GM12892 (cell line): ENCODE data around the gene KAT8.

Experiments used
- POLR2A ChIP-seq: IDR thresholded peaks from 2 replicates; pipeline ENCODE4 v1.6.1; 2011; ENCODE audit warnings: low read depth, low read length, control low read depth
- TAF1 ChIP-seq: IDR thresholded peaks from 2 replicates; pipeline ENCODE4 v1.6.1; 2011; ENCODE audit warnings: low read depth, mild to moderate bottlenecking, control low read depth, low read length, borderline replicate concordance

DNA sequence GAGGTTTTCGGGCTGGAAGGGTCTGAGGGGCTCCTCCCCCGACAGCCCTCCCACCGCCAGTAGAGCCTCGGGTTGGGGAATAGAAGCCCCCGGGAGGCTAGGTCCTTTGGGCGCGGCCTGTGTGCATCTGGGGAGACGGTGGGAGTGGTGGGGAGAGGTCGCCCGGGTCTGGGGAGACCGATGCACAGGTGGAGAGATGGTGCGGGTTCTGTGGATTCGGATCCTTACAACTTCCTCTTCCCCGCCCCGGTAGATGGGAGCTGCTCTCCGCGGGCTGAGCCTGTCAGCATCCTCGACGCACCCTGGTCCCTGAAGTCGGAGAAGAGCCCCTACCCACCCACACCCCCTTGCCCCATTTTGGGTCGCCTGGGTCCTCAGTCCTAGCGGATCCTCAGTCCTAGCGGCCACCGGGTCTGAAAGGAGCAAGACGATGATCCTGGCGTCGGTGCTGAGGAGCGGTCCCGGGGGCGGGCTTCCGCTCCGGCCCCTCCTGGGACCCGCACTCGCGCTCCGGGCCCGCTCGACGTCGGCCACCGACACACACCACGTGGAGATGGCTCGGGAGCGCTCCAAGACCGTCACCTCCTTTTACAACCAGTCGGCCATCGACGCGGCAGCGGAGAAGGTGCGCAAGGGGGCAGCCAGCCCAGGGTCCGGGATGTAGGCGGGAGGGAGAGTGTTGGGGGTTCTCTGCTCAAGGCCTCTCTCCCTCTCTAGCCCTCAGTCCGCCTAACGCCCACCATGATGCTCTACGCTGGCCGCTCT, 8.5 kb upstream of the KAT8 start:
- no peak for TF ChIP-seq TAF1
- no peak for TF ChIP-seq POLR2A
